ENCODE results near the gene PIGZ. TPM values are rescaled to one million over a fixed set of nuclear protein-coding genes. Genes with fewer than 3 reads are reported as not detected.

The PIGZ gene
- total RNA-seq, 1 donor from 2014 or later = 4.6 TPM

DNA sequence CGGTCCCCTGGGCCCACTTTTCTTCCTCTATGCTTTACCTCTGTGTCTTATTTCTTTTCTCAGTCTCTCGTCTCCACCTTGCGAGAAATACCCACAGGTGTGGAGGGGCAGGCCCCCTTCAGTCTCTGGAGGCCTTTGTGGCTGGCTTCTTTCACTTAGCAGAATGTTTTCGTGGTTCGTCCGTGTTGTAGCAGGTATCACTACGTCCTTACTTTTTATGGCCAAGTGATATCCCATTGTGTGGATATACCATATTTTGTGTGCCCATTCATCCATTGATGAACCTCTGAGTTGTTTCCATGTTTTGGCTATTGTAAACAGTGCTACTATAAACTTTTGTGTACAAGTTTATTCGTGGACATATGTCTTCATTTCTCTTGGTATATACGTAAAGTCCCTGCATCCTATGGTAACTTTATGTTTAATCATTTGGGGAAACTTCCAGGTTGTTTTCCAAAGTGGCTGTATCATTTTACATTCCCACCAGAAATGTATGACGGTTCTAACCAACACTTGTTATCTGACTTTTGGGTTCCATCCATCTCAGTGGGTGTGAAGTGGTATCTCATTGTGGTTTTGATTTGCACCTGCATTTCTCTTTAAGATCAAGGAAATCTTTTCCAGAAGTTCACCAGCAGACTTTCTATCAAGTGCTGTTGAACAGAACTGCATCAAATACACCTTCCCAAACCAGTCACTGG is 5.6 kb downstream of the PIGZ start:
- H3K4me3 ChIP-seq = no peak overlapping the region
- no peak overlapping the region for H3K27ac ChIP-seq
- H3K9me3 ChIP-seq = no peaks in the 10 kb centered on the region
- intact Hi-C loops (cut with DNase I) = no loop called here
- H3K27me3 ChIP-seq (ENCODE audit: low read depth) = no peaks in the 10 kb centered on the region
- H3K4me1 ChIP-seq = peaks cover 9% of the 10 kb centered on the region
- TF ChIP-seq, protein P1, sequence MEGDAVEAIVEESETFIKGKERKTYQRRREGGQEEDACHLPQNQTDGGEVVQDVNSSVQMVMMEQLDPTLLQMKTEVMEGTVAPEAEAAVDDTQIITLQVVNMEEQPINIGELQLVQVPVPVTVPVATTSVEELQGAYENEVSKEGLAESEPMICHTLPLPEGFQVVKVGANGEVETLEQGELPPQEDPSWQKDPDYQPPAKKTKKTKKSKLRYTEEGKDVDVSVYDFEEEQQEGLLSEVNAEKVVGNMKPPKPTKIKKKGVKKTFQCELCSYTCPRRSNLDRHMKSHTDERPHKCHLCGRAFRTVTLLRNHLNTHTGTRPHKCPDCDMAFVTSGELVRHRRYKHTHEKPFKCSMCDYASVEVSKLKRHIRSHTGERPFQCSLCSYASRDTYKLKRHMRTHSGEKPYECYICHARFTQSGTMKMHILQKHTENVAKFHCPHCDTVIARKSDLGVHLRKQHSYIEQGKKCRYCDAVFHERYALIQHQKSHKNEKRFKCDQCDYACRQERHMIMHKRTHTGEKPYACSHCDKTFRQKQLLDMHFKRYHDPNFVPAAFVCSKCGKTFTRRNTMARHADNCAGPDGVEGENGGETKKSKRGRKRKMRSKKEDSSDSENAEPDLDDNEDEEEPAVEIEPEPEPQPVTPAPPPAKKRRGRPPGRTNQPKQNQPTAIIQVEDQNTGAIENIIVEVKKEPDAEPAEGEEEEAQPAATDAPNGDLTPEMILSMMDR (IDR thresholded peaks at IDR 0.05) = no peak
- peaks cover 5% of the 10 kb centered on the region for H3K36me3 ChIP-seq
- ATAC-seq (no peak), DNase-seq (no peak)

DNA sequence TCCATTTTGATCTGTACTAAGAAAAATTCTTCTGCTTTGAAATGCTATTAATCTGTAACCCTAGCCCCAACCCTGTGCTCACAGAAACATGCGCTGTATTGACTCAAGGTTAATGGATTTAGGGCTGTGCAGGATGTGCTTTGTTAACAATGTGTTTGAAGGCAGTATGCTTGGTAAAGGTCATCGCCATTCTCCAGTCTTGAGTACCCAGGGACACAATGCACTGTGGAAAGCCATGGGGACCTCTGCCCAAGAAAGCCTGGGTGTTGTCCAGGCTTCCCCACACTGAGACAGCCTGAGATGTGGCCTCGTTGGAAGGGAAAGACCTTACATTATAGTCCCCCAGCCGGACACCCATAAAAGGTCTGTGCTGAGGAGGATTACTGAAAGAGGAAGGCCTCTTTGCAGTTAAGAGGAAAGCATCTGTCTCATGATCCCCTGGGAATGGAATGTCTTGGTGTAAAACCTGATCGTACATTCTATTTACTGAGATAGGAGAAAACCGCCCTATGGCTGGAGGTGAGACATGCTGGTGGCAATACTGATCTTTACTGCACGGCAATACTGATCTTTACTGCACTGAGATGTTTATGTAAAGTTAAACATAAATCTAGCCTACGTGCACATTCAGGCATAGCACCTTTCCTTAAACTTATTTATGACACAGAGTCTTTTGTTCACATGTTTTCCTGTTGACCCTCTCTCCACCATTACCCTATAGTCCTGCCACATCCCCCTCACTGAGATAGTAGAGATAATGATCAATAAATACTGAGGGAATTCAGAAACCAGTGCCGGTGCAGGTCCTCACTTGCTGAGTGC is 6.3 kb downstream of the PIGZ start:
- DNase-seq (no peak), ATAC-seq (no peak)
- peaks cover 1% of the 10 kb centered on the region for H3K4me1 ChIP-seq
- no peak overlapping the region for H3K4me3 ChIP-seq
- H3K36me3 ChIP-seq = peaks cover 5% of the 10 kb centered on the region
- TF ChIP-seq, protein P1 (IDR thresholded peaks at IDR 0.05) = no peak
- H3K9me3 ChIP-seq = no peaks in the 10 kb centered on the region
- intact Hi-C loops (cut with DNase I) = no loop called here
- H3K27ac ChIP-seq = no peak overlapping the region
- H3K27me3 ChIP-seq (ENCODE audit: low read depth) = no peaks in the 10 kb centered on the region

DNA sequence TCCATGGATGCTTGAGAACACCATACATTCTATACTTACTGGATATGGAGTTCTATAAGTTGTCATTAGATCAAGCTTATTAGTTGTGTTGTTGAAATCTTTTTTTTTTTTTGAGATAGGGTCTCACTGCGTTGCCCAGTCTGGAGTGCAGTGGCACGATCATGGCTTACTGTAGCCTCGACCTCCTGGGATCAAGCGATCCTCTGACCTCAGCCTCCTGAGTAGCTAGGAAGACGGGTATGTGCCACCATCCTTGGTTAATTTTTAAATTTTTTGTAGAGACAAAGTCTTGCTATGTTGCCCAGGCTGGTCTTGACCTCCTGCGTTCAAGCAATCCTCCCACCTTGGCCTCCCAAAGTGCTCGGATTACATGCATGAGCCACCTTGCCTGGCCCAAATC is 13.8 kb downstream of the PIGZ start:
- TF ChIP-seq, protein P1 (IDR thresholded peaks at IDR 0.05) = no peak
- ATAC-seq = no peak
- H3K36me3 ChIP-seq = no peaks in the 10 kb centered on the region
- DNase-seq = no peak
- intact Hi-C loops (cut with DNase I) = no loop called here
- H3K4me3 ChIP-seq = no peak overlapping the region
- no peaks in the 10 kb centered on the region for H3K4me1 ChIP-seq
- H3K27me3 ChIP-seq (ENCODE audit: low read depth) = no peaks in the 10 kb centered on the region
- no peaks in the 10 kb centered on the region for H3K9me3 ChIP-seq
- H3K27ac ChIP-seq = no peak overlapping the region

DNA sequence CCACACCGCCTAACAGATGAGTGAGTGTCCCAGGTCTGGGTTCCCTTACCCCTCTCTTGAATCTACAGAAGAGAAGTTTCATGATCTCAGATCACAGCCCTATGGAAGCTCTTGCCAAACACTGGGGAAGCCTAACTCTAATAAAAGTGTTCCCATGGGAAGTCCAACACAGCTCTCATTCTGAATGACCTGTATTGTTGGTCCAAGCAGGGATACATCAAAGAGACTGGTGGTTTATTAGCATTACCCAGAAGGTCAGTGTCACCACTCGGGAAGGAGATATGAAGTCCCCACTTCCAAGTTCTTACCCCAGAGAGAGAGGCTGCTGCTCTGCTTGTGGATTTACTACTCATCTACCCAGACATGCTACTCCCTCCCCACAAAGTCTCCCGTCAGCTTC is 17.3 kb downstream of the PIGZ start:
- TF ChIP-seq, protein P1 (IDR thresholded peaks at IDR 0.05) = no peak
- no peaks in the 10 kb centered on the region for H3K36me3 ChIP-seq
- DNase-seq = no peak
- no peak overlapping the region for H3K27ac ChIP-seq
- no peak overlapping the region for H3K4me3 ChIP-seq
- no peaks in the 10 kb centered on the region for H3K27me3 ChIP-seq (ENCODE audit: low read depth)
- intact Hi-C loops (cut with DNase I) = no loop called here
- no peak for ATAC-seq
- H3K4me1 ChIP-seq = no peaks in the 10 kb centered on the region
- no peaks in the 10 kb centered on the region for H3K9me3 ChIP-seq

DNA sequence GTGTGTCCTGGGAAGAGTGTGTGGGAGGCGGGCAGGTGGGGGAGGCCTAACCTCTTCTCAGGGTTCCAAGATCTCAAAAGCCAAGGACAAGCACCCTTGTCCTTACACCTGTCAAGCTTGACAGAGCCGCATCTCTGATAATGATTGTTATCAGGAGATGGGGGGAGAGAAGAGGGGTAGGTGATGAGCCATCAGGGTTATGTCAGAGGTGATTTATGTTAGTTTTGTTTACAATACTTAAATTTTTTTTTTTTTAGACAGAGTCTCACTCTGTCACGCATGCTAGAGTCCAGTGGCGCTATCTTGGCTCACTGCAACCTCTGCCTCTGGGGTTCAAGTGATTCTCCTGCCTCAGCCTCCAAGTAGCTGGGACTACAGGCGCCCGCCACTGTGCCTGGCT is 18.9 kb downstream of the PIGZ start:
- Histone ChIP-seq H3K4me3 (no peak overlapping the region), H3K27ac (peak overlapping the region; percentile 6), H3K27me3 (ENCODE audit: low read depth) (no peaks in the 10 kb centered on the region), H3K36me3 (no peaks in the 10 kb centered on the region), H3K9me3 (no peaks in the 10 kb centered on the region), H3K4me1 (no peaks in the 10 kb centered on the region)
- no peak for ATAC-seq
- TF ChIP-seq, protein P1 (IDR thresholded peaks at IDR 0.05) = no peak
- intact Hi-C loops (cut with DNase I) = no loop called here
- no peak for DNase-seq

All from lower lobe of right lung (tissue), 2 donors.